H1 (cell line): ENCODE data around the gene XAB2. TPM values are rescaled to one million over a fixed set of nuclear protein-coding genes. Genes with fewer than 3 reads are reported as not detected.

Experiments used
- CTCF ChIA-PET: fragments of 300-600 bp; sonication (Branson Sonifier 250); formaldehyde crosslinking; loops from one replicate; lab custom pipeline; 2021; ENCODE audit not compliant: partially characterized antibody; lab: Charles Lee
- POLR2A ChIA-PET: fragments of 300-600 bp; sonication (Branson Sonifier 250); formaldehyde crosslinking; loops from one replicate; lab custom pipeline; 2021; ENCODE audit warnings: inconsistent platforms; ENCODE audit not compliant: partially characterized antibody; lab: Charles Lee
- DNase-seq, 2 experiments: peaks; one replicate each; pipeline versions ENCODE4 v3.0.0 to v3.0.0-alpha.2; 2010 to 2022; ENCODE audit warnings: low spot score in 2 of 2, low read depth in 1 of 2, mixed read lengths in 1 of 2
- FAIRE-seq: peaks from 2 replicates; lab custom pipeline; 2011; peaks lifted over from hg19 to GRCh38; lab: Jason Lieb, UNC
- H2AFZ ChIP-seq: 2 replicates; pipeline ENCODE4 v1.8.1; 2012; ENCODE audit warnings: low read length, inconsistent platforms
- H2AK5ac ChIP-seq: 2 replicates; pipeline ENCODE4 v1.6.1; 2013; ENCODE audit warnings: low read depth, low read length
- H2BK120ac ChIP-seq: replicated peaks from 2 replicates; pipeline ENCODE3; 2013; ENCODE audit warnings: low read depth, low read length, inconsistent platforms
- H2BK12ac ChIP-seq: 2 replicates; pipeline ENCODE4 v1.6.1; 2013; ENCODE audit warnings: low read depth, low read length
- H2BK15ac ChIP-seq: 2 replicates; pipeline ENCODE4 v1.6.1; 2013; ENCODE audit warnings: low read length
- H2BK20ac ChIP-seq: 2 replicates; pipeline ENCODE4 v1.6.1; 2013; ENCODE audit warnings: low read length
- H2BK5ac ChIP-seq: 2 replicates; pipeline ENCODE4 v1.6.1; 2013; ENCODE audit warnings: low read depth, low read length
- H3K14ac ChIP-seq: 2 replicates; pipeline ENCODE4 v1.6.1; 2013; ENCODE audit warnings: inconsistent platforms; ENCODE audit not compliant: insufficient read length
- H3K18ac ChIP-seq: 2 replicates; pipeline ENCODE4 v1.6.1; 2013; ENCODE audit warnings: low read length; ENCODE audit errors: extremely low read depth
- H3K23ac ChIP-seq: 2 replicates; pipeline ENCODE4 v1.6.1; 2013; ENCODE audit warnings: inconsistent platforms; ENCODE audit not compliant: insufficient read length
- H3K23me2 ChIP-seq: 2 replicates; pipeline ENCODE4 v1.6.1; 2013; ENCODE audit warnings: low read depth, low read length
- H3K27ac ChIP-seq: 2 replicates; pipeline ENCODE4 v1.6.1; 2011; ENCODE audit warnings: low read depth, low read length, inconsistent platforms
- H3K27me3 ChIP-seq, 4 experiments: replicated peaks in 1 of 4; 1 replicate in 1 of 4; 2 replicates in 3 of 4; pipeline versions ENCODE4 v1.6.1 to v1.8.1; 2011 to 2013; ENCODE audit warnings: low read length in 3 of 4, mild to moderate bottlenecking in 3 of 4, inconsistent platforms in 2 of 4, mixed read lengths in 2 of 4, moderate library complexity in 1 of 4; ENCODE audit not compliant: control insufficient read depth in 3 of 4, insufficient read depth in 3 of 4; ENCODE audit errors: extremely low read depth in 1 of 4
- H3K36me3 ChIP-seq, 4 experiments: 2 replicates each; pipeline versions ENCODE4 v1.6.1 to v1.8.1; 2011 to 2013; ENCODE audit warnings: mild to moderate bottlenecking in 4 of 4, low read length in 3 of 4, moderate library complexity in 2 of 4, control low read depth in 1 of 4, inconsistent platforms in 1 of 4; ENCODE audit not compliant: insufficient read depth in 4 of 4, control insufficient read depth in 2 of 4
- H3K4ac ChIP-seq: replicated peaks from 2 replicates; pipeline ENCODE3; 2013; ENCODE audit warnings: low read length, low read depth, mixed read lengths, inconsistent platforms; ENCODE audit not compliant: insufficient read length
- H3K4me1 ChIP-seq, 4 experiments: replicated peaks in 1 of 4; 1 replicate in 1 of 4; 2 replicates in 3 of 4; pipeline versions ENCODE4 v1.6.1 to v1.8.1; 2011 to 2013; ENCODE audit warnings: low read length in 3 of 4, inconsistent platforms in 2 of 4, mixed read lengths in 1 of 4; ENCODE audit not compliant: insufficient read depth in 4 of 4, control insufficient read depth in 3 of 4
- H3K4me2 ChIP-seq, 2 experiments: 2 replicates each; pipeline versions ENCODE4 v1.6.1 to v1.8.1; 2011 to 2013; ENCODE audit warnings: low read depth in 2 of 2, low read length in 2 of 2, control low read depth in 1 of 2, inconsistent platforms in 1 of 2, mild to moderate bottlenecking in 1 of 2; ENCODE audit not compliant: insufficient read depth in 1 of 2
- H3K4me3 ChIP-seq, 4 experiments: fragments of 200-600, 300-600 bp in 1 of 4; sonication (generic), shearing (Covaris generic), sonication (Bioruptor Twin) in 1 of 4; 2 replicates each; pipeline versions ENCODE4 v1.5.1 to v1.8.1; 2011 to 2016; ENCODE audit warnings: low read length in 4 of 4, low read depth in 3 of 4, control low read depth in 2 of 4, inconsistent platforms in 2 of 4, mild to moderate bottlenecking in 2 of 4, mixed read lengths in 1 of 4, moderate library complexity in 1 of 4; ENCODE audit not compliant: insufficient read depth in 2 of 4; ENCODE audit errors: extremely low read depth in 1 of 4
- H3K56ac ChIP-seq: replicated peaks from 2 replicates; pipeline ENCODE3; 2013; ENCODE audit warnings: low read depth, mild to moderate bottlenecking, mixed read lengths, low read length, inconsistent platforms; ENCODE audit not compliant: insufficient read length
- H3K79me1 ChIP-seq: 2 replicates; pipeline ENCODE4 v1.6.1; 2013; ENCODE audit warnings: low read depth, low read length, control low read depth
- H3K79me2 ChIP-seq, 2 experiments: 2 replicates each; pipeline versions ENCODE4 v1.6.1 to v1.8.1; 2012 to 2013; ENCODE audit warnings: low read length in 2 of 2, mild to moderate bottlenecking in 2 of 2, inconsistent platforms in 1 of 2; ENCODE audit not compliant: insufficient read depth in 2 of 2, control insufficient read depth in 1 of 2
- H3K9ac ChIP-seq, 4 experiments: replicated peaks in 1 of 4; 1 replicate in 1 of 4; 2 replicates in 3 of 4; pipeline versions ENCODE4 v1.6.1 to v1.8.1; 2011 to 2013; ENCODE audit warnings: low read depth in 3 of 4, low read length in 3 of 4, control low read depth in 2 of 4, mild to moderate bottlenecking in 2 of 4, moderate library complexity in 2 of 4, inconsistent platforms in 1 of 4; ENCODE audit errors: extremely low read depth in 1 of 4
- H3K9me3 ChIP-seq, 2 experiments: 2 replicates each; pipeline versions ENCODE4 v1.6.1 to v1.8.1; 2012 to 2013; ENCODE audit warnings: mild to moderate bottlenecking in 2 of 2, moderate library complexity in 2 of 2, control low read depth in 1 of 2, inconsistent platforms in 1 of 2, low read depth in 1 of 2, low read length in 1 of 2, mixed read lengths in 1 of 2; ENCODE audit not compliant: insufficient read depth in 2 of 2
- H4K20me1 ChIP-seq, 2 experiments: replicated peaks in 1 of 2; 2 replicates each; pipeline versions ENCODE3 to v1.8.1; 2011 to 2013; ENCODE audit warnings: inconsistent platforms in 2 of 2, low read length in 2 of 2, mild to moderate bottlenecking in 1 of 2; ENCODE audit not compliant: insufficient read depth in 2 of 2, control insufficient read depth in 1 of 2
- H4K5ac ChIP-seq: 2 replicates; pipeline ENCODE4 v1.6.1; 2013; ENCODE audit warnings: low read length, low read depth, mixed read lengths, inconsistent platforms; ENCODE audit not compliant: insufficient read length
- H4K8ac ChIP-seq: 2 replicates; pipeline ENCODE4 v1.8.0; 2013; ENCODE audit warnings: mild to moderate bottlenecking, moderate library complexity, low read length, inconsistent platforms; ENCODE audit not compliant: insufficient read depth; ENCODE audit errors: extremely low read depth
- H4K91ac ChIP-seq: replicated peaks from 2 replicates; pipeline ENCODE3; 2013; ENCODE audit warnings: low read length, mixed read lengths, inconsistent platforms; ENCODE audit not compliant: insufficient read length
- CBX8 ChIP-seq: fragments of 300-800, 300-1000 bp; sonication (generic); IDR thresholded peaks from 2 replicates; pipeline ENCODE4 v1.7.1; 2016; ENCODE audit warnings: low read depth, low read length, borderline replicate concordance
- CREB1 ChIP-seq: IDR thresholded peaks from 2 replicates; pipeline ENCODE4 v1.6.1; 2012; ENCODE audit warnings: inconsistent platforms
- POLR2A ChIP-seq, 2 experiments: IDR thresholded peaks; 1 replicate in 1 of 2; 2 replicates in 1 of 2; pipeline ENCODE4 v1.6.1; 2011; ENCODE audit warnings: low read depth in 2 of 2, low read length in 2 of 2, mild to moderate bottlenecking in 2 of 2; ENCODE audit errors: control extremely low read depth in 1 of 2
- SAP30 ChIP-seq: fragments of 300-600 bp; sonication (generic); IDR thresholded peaks from 2 replicates; pipeline ENCODE4 v1.7.1; 2012; ENCODE audit warnings: low read length, moderate library complexity, mild to moderate bottlenecking, inconsistent platforms; ENCODE audit not compliant: insufficient read depth, insufficient replicate concordance
- SRF ChIP-seq: IDR thresholded peaks from 2 replicates; pipeline ENCODE4 v1.6.1; 2011; ENCODE audit warnings: mild to moderate bottlenecking, low read depth, low read length, moderate library complexity
- YY1 ChIP-seq: IDR thresholded peaks from 2 replicates; pipeline ENCODE4 v1.6.1; 2011; ENCODE audit warnings: low read depth, mild to moderate bottlenecking, low read length
- ZNF274 ChIP-seq: IDR thresholded peaks from 2 replicates; pipeline ENCODE4 v1.7.0; 2012; ENCODE audit warnings: low read length, borderline replicate concordance; ENCODE audit errors: extremely low read depth
- WGBS, 2 experiments: shearing (Covaris generic) in 1 of 2; methylation state at CpG; one replicate each; pipeline versions ENCODE4 v1.1.6 to v1.1.7; 2013 to 2015; ENCODE audit warnings: low lambda C conversion rate in 2 of 2, mixed read lengths in 2 of 2, inconsistent platforms in 1 of 2, low coverage in 1 of 2, missing lambda C conversion rate in 1 of 2; ENCODE audit not compliant: insufficient replicate concordance in 2 of 2, insufficient coverage in 1 of 2, insufficient read length in 1 of 2; ENCODE audit errors: extremely low coverage in 1 of 2, missing lambda C conversion rate in 1 of 2; 5-methylcytosine and 5-hydroxymethylcytosine counted together
- polyA plus RNA-seq, 7 experiments: library from polyadenylated mRNA; depleted of rRNA in 3 of 7; stranded (reverse) in 5 of 7; unstranded in 2 of 7; fragments of >200 nt in 5 of 7; fragments of 200-250 nt in 2 of 7; gene quantifications; 1 replicate in 5 of 7; 2 replicates in 1 of 7; 4 replicates in 1 of 7; pipeline versions ENCODE4 v1.2.1 to v1.2.3, GENCODE V29; 2011 to 2013; ENCODE audit warnings: missing spikeins in 2 of 7, mixed read lengths in 2 of 7
- total RNA-seq: library from RNA; stranded (reverse); fragmentation: NEBNext Ultra II Directional; extraction: Animal tissue kit (Norgen Biotek cat#: 25700); gene quantifications from 2 replicates; pipeline ENCODE4 v1.2.1, GENCODE V29; 2021

XAB2 gene
- total and polyA plus RNA-seq, 2 of the 8 experiments (the other 6 are each of a cell fraction or from before 2014, with no cell fraction given), result 48.2 to 49.4 TPM

DNA sequence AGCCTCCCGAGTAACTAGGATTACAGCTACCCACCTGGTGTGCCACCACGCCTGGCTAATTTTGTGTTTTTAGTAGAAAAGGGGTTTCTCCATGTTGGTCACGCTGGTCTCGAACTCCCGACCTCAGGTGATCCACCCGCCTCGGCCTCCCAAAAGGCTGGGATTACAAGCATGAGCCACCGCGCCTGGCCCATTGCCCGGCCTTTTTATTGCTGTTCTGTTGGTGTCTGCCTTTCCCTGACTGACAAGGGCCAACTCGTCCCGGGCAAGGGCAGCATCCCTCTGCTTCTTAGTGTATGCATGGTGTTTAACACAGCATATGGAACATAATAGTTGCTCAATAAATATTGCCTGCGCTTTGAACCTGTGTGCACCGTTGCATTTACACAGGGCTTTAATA lies 33.3 kb upstream of the XAB2 start:
- Histone ChIP-seq H2BK12ac (no peak overlapping the region), H3K9me3 (no peaks in the 10 kb centered on the region), H3K4me3 (no peak overlapping the region), H3K27me3 (no peaks in the 10 kb centered on the region), H3K4me1 (no peaks in the 10 kb centered on the region), H3K9ac (no peak overlapping the region), H3K79me2 (no peaks in the 10 kb centered on the region), H2BK5ac (no peak overlapping the region), H3K23ac (no peak overlapping the region), H2AK5ac (no peak overlapping the region), H4K20me1 (no peaks in the 10 kb centered on the region), H3K4me2 (no peak overlapping the region), H3K27ac (no peak overlapping the region), H3K4ac (no peak overlapping the region), H2AFZ (no peak overlapping the region), H2BK20ac (no peak overlapping the region), H3K36me3 (no peaks in the 10 kb centered on the region), H3K14ac (no peak overlapping the region), H4K5ac (no peak overlapping the region), H3K56ac (no peak overlapping the region), H2BK120ac (no peak overlapping the region), H4K91ac (no peak overlapping the region), H3K23me2 (no peaks in the 10 kb centered on the region), H3K18ac (no peak overlapping the region), H4K8ac (no peak overlapping the region), H3K79me1 (no peaks in the 10 kb centered on the region), H2BK15ac (no peak overlapping the region)
- FAIRE-seq (no peak), DNase-seq (no peak)
- CTCF ChIA-PET, result interaction anchor here (1.5 to 2.4 kb wide), 2 partner anchors 18 to 34 kb away, joined by 4 to 10 read pairs; partner anchors contain the start of gene TRAPPC5
- POLR2A ChIA-PET, result interaction anchor here (0.7 kb wide), 1 partner anchor 27 kb away, joined by 3 read pairs; no protein-coding TSS in a partner anchor
- WGBS, 2 experiments, result 75% methylated on average over 14 of the region's 14 CpGs; no CpG with 5 or more reads in 1 of the 2 experiments
- TF ChIP-seq CBX8 (no peak), CREB1 (no peak), POLR2A (IDR thresholded peaks at IDR 0.05; ENCODE audit: control extremely low read depth in 1 of 2, low read depth in 2 of 2, low read length in 2 of 2) (no peak), ZNF274 (no peak), YY1 (no peak), SRF (no peak), SAP30 (no peak)
